Right lobe of liver (tissue), 6 donors: Measurements from ENCODE around the gene ENPP7. TPM values are rescaled to one million over a fixed set of nuclear protein-coding genes. Genes with fewer than 3 reads are reported as not detected.

Source experiments
- ATAC-seq, 4 donors: fragments of 200-7000 bp; cut with Tn5 transposase; one replicate each; pipeline ENCODE4 v1.9.1; 2020; ENCODE audit warnings: mild to moderate bottlenecking in 4 of 4, moderate library complexity in 4 of 4
- DNase-seq, 3 donors: peaks; one replicate each; pipeline ENCODE4 v3.0.0-alpha.2; 2020
- H3K27ac ChIP-seq, 3 donors: fragments of 200-600 bp; one replicate each; pipeline ENCODE4 v1.8.0; 2022
- H3K27me3 ChIP-seq, 2 donors: fragments of 200-600 bp; one replicate each; pipeline ENCODE4 v1.8.0; 2022
- H3K36me3 ChIP-seq, 4 donors: fragments of 200-600 bp; sonication (generic) in 1 of 4; one replicate each; pipeline versions ENCODE4 v1.5.1 to v1.8.0; 2017 to 2022; ENCODE audit warnings: control low read depth in 1 of 4
- H3K4me1 ChIP-seq, 4 donors: fragments of 200-600 bp; sonication (generic) in 1 of 4; one replicate each; pipeline versions ENCODE4 v1.5.1 to v1.8.0; 2017 to 2022; ENCODE audit warnings: control low read depth in 1 of 4
- H3K4me3 ChIP-seq, 3 donors: fragments of 200-600 bp; one replicate each; pipeline ENCODE4 v1.8.0; 2022
- H3K9me3 ChIP-seq, 4 donors: fragments of 200-600 bp; sonication (generic) in 1 of 4; one replicate each; pipeline versions ENCODE4 v1.5.1 to v1.8.0; 2017 to 2022; ENCODE audit warnings: control low read depth in 1 of 4
- CTCF ChIP-seq, 4 donors: fragments of 200-600 bp in 3 of 4; fragments of 450-650 bp in 1 of 4; IDR thresholded peaks; one replicate each; pipeline versions ENCODE4 v1.5.1 to v1.8.0; 2016 to 2022; ENCODE audit warnings: antibody characterized with exemption in 4 of 4, mild to moderate bottlenecking in 2 of 4
- POLR2A ChIP-seq: fragments of 450-650 bp; IDR thresholded peaks from one replicate; pipeline ENCODE4 v1.6.1; 2017; ENCODE audit warnings: antibody characterized with exemption, mild to moderate bottlenecking
- WGBS: methylation state at CpG from one replicate; pipeline ENCODE4 v1.1.6; 2018; ENCODE audit warnings: low coverage, low lambda C conversion rate; ENCODE audit not compliant: insufficient coverage; ENCODE audit errors: missing lambda C conversion rate; 5-methylcytosine and 5-hydroxymethylcytosine counted together
- intact Hi-C, 2 donors: fragments of 100-400 bp; cut with DNase I; formaldehyde crosslinking; loops; one replicate each; pipeline versions ENCODE4 v1.11.2 to v1.14.1; 2022
- total RNA-seq, 6 experiments: library from RNA; depleted of rRNA in 2 of 6; stranded (reverse); fragments of >200 nt in 2 of 6; fragmentation: NEBNext Ultra II Directional in 3 of 6; extraction: Animal tissue kit (Norgen Biotek cat#: 25700) in 3 of 6; gene quantifications; one replicate each; pipeline versions ENCODE4 v1.1.0 to v1.2.4, GENCODE V29; 2016 to 2023
- donor health status: DM: no; HTN: yes; CAD: no.
- donor health status: DM: no; HTN: no; CAD: no.
- donor health status: DM: no; HTN: no; CAD: no.
- donor health status: DM: no; HTN: yes; CAD: no.
- donor health status: DM: no; HTN: yes; CAD: no.

ENPP7 gene
- total RNA-seq, 6 experiments from 2014 or later, result 3.4 to 43.2 (median 17.8) TPM

GRCh38 chr17:79737046-79737921 lies 6.5 kb downstream of the ENPP7 start:
- 86% methylated on average over 5 of the region's 30 CpGs for WGBS
- no peak for ATAC-seq
- no peak overlapping the region for H3K27ac ChIP-seq
- no peak overlapping the region for H3K4me3 ChIP-seq
- no peak for DNase-seq
- intact Hi-C loops, result no loop called here
- no peak for TF ChIP-seq CTCF (IDR thresholded peaks at IDR 0.05)
- no peak for TF ChIP-seq POLR2A
- peaks cover 0 to 20% (median 9%) of the 10 kb centered on the region in 4 donors for H3K4me1 ChIP-seq
- H3K36me3 ChIP-seq, result no peaks in the 10 kb centered on the region
- no peaks in the 10 kb centered on the region for H3K9me3 ChIP-seq
- no peaks in the 10 kb centered on the region for H3K27me3 ChIP-seq

- Histone ChIP-seq H3K36me3 (no peaks in the 10 kb centered on the region), H3K4me1 (peaks cover 0 to 14% (median 7%) of the 10 kb centered on the region in 4 donors), H3K4me3 (no peak overlapping the region), H3K27ac (no peak overlapping the region), H3K27me3 (no peaks in the 10 kb centered on the region), H3K9me3 (no peaks in the 10 kb centered on the region)
- no peak for DNase-seq
- intact Hi-C loops, result no loop called here
- TF ChIP-seq CTCF (IDR thresholded peaks at IDR 0.05) (no peak), POLR2A (no peak)
- no peak for ATAC-seq
- WGBS, result 85% methylated on average over 5 of the region's 17 CpGs
Observed at GRCh38 chr17:79737922-79738578, 7.3 kb downstream of the ENPP7 start.

- Histone ChIP-seq H3K27me3 (no peaks in the 10 kb centered on the region), H3K4me3 (no peak overlapping the region), H3K27ac (no peak overlapping the region), H3K4me1 (peaks cover 0 to 11% (median 5%) of the 10 kb centered on the region in 4 donors), H3K9me3 (no peaks in the 10 kb centered on the region), H3K36me3 (no peaks in the 10 kb centered on the region)
- no peak for DNase-seq
- ATAC-seq, result no peak
- intact Hi-C loops, result no loop called here
- 80% methylated on average over 1 of the region's 14 CpGs for WGBS
- TF ChIP-seq POLR2A (no peak), CTCF (IDR thresholded peaks at IDR 0.05) (no peak)
Observed at GRCh38 chr17:79738643-79739042, 7.9 kb downstream of the ENPP7 start.

- ATAC-seq (no peak), DNase-seq (no peak)
- TF ChIP-seq POLR2A (no peak), CTCF (IDR thresholded peaks at IDR 0.05) (no peak)
Observed at GRCh38 chr17:79739148-79740062, 8.7 kb downstream of the ENPP7 start.

More at GRCh38 chr17:79739148-79740062, 8.7 kb downstream of the ENPP7 start:
- H3K9me3 ChIP-seq, result no peaks in the 10 kb centered on the region
- no peak overlapping the region for H3K27ac ChIP-seq
- WGBS, result 76% methylated on average over 21 of the region's 28 CpGs
- H3K36me3 ChIP-seq, result no peaks in the 10 kb centered on the region
- intact Hi-C loops, result no loop called here
- H3K4me3 ChIP-seq, result no peak overlapping the region
- H3K4me1 ChIP-seq, result peaks cover 0 to 8% (median 4%) of the 10 kb centered on the region in 4 donors
- no peaks in the 10 kb centered on the region for H3K27me3 ChIP-seq
